K562 (cell line): Measurements from ENCODE around the gene PLEKHN1. TPM values are rescaled to one million over a fixed set of nuclear protein-coding genes. Genes with fewer than 3 reads are reported as not detected.

Source experiments
- CBFA2T3 ChIP-seq: fragments of 450-650 bp; IDR thresholded peaks from 2 replicates; pipeline ENCODE4 v1.6.1; 2017
- CCAR2 ChIP-seq: fragments of 200-400 bp; formaldehyde crosslinking; IDR thresholded peaks from 2 replicates; pipeline ENCODE4 v1.6.1; 2017; ENCODE audit warnings: mild to moderate bottlenecking, low read depth, low read length
- E2F6 ChIP-seq, 2 experiments: IDR thresholded peaks; 2 replicates each; pipeline ENCODE4 v1.6.1; 2011; ENCODE audit warnings: borderline replicate concordance in 1 of 2, control low read depth in 1 of 2, low read depth in 1 of 2, low read length in 1 of 2, mild to moderate bottlenecking in 1 of 2, mixed read lengths in 1 of 2, moderate library complexity in 1 of 2; ENCODE audit not compliant: insufficient read depth in 1 of 2, insufficient read length in 1 of 2, poor library complexity in 1 of 2, severe bottlenecking in 1 of 2; ENCODE audit errors: extremely low read depth in 1 of 2
- HDAC1 ChIP-seq, 2 experiments: fragments of 450-650 bp; IDR thresholded peaks; 2 replicates each; pipeline ENCODE4 v1.6.1; 2016 to 2017; ENCODE audit warnings: inconsistent platforms in 1 of 2, mild to moderate bottlenecking in 1 of 2, moderate library complexity in 1 of 2
- MXD1 ChIP-seq: fragments of 250-450 bp; sonication (Bioruptor Pico); IDR thresholded peaks from 2 replicates; pipeline ENCODE4 v1.8.0; 2021; ENCODE audit warnings: borderline replicate concordance, mild to moderate bottlenecking, moderate library complexity; ENCODE audit not compliant: poor library complexity, severe bottlenecking
- NFIC ChIP-seq: fragments of 450-650 bp; IDR thresholded peaks from 2 replicates; pipeline ENCODE4 v1.6.1; 2017; ENCODE audit warnings: mild to moderate bottlenecking, inconsistent platforms
- NFIX ChIP-seq: fragments of 250-450 bp; sonication (Bioruptor Pico); IDR thresholded peaks from 2 replicates; pipeline ENCODE4 v1.4.0; 2020; ENCODE audit warnings: low read depth, mild to moderate bottlenecking, moderate library complexity
- OTX1 ChIP-seq: fragments of 450-650 bp; formaldehyde crosslinking; IDR thresholded peaks from 2 replicates; pipeline ENCODE4 v1.4.0; 2022; ENCODE audit warnings: mild to moderate bottlenecking
- PHF8 ChIP-seq: fragments of 200-600 bp; sonication (generic); IDR thresholded peaks from 2 replicates; pipeline ENCODE4 v1.6.1; 2012; ENCODE audit warnings: mixed run types, mild to moderate bottlenecking, inconsistent platforms, low read length, moderate library complexity, borderline replicate concordance
- SMAD3 ChIP-seq: fragments of 450-650 bp; formaldehyde crosslinking; conservative IDR thresholded peaks from 2 replicates; pipeline ENCODE4 v1.4.0; 2020; ENCODE audit warnings: mild to moderate bottlenecking
- SOX6 ChIP-seq: fragments of 450-650 bp; IDR thresholded peaks from 2 replicates; pipeline ENCODE4 v1.6.1; 2014; ENCODE audit warnings: mild to moderate bottlenecking
- ZBTB34 ChIP-seq: fragments of 250-450 bp; sonication (Bioruptor Pico); IDR thresholded peaks from 2 replicates; pipeline ENCODE4 v1.8.0; 2021; ENCODE audit warnings: mild to moderate bottlenecking, moderate library complexity
- ZFPM2 ChIP-seq: fragments of 250-450 bp; sonication (Bioruptor Pico); IDR thresholded peaks from 2 replicates; pipeline ENCODE4 v1.5.1; 2022; ENCODE audit warnings: mild to moderate bottlenecking
- ZKSCAN8 ChIP-seq: fragments of 200-800 bp; sonication (Bioruptor generic); IDR thresholded peaks from 2 replicates; pipeline ENCODE4 v1.6.1; 2016; ENCODE audit warnings: missing genetic modification characterization, missing compliant biosample characterization
- ZNF277 ChIP-seq: fragments of 250-450 bp; sonication (Bioruptor Pico); IDR thresholded peaks from 2 replicates; pipeline ENCODE4 v1.8.0; 2022; ENCODE audit warnings: inconsistent platforms, mild to moderate bottlenecking, moderate library complexity, borderline replicate concordance
- ZNF347 ChIP-seq: fragments of 450-650 bp; formaldehyde crosslinking; IDR thresholded peaks from 2 replicates; pipeline ENCODE4 v1.4.0; 2020; ENCODE audit warnings: low read depth, mild to moderate bottlenecking, moderate library complexity
- ZNF398 ChIP-seq: fragments of 250-450 bp; sonication (Bioruptor Pico); IDR thresholded peaks from 2 replicates; pipeline ENCODE4 v1.8.0; 2021; ENCODE audit warnings: moderate library complexity, mild to moderate bottlenecking, inconsistent platforms
- ZNF41 ChIP-seq: fragments of 250-450 bp; sonication (Bioruptor Pico); conservative IDR thresholded peaks from 2 replicates; pipeline ENCODE4 v1.4.0; 2020; ENCODE audit warnings: mild to moderate bottlenecking
- ZNF512 ChIP-seq: IDR thresholded peaks from 2 replicates; pipeline ENCODE4 v1.6.1; 2016; ENCODE audit warnings: missing genetic modification characterization, missing compliant biosample characterization
- polyA plus RNA-seq, 8 experiments: library from polyadenylated mRNA; depleted of rRNA in 4 of 8; stranded (reverse) in 5 of 8; unstranded in 3 of 8; fragments of >200 nt; fragmentation: Nextera tagmentation in 2 of 8; fragmentation: Illumina TruSeq in 1 of 8; extraction: Ambion mirVana in 2 of 8; extraction: Trizol in 1 of 8; gene quantifications; 2 replicates each; pipeline versions ENCODE4 v1.2.1 to v1.2.3, GENCODE V29; 2011 to 2014; ENCODE audit warnings: inconsistent platforms in 1 of 8, missing spikeins in 1 of 8
- total RNA-seq, 7 experiments: library from RNA; depleted of rRNA in 6 of 7; stranded (reverse); fragments of >200 nt in 6 of 7; fragmentation: Illumina TruSeq in 2 of 7; extraction: Trizol in 2 of 7; gene quantifications; 2 replicates each; pipeline versions ENCODE4 v1.2.1 to v1.2.3, GENCODE V29; 2011 to 2021; ENCODE audit warnings: low replicate concordance in 1 of 7

PLEKHN1 gene
- total and polyA plus RNA-seq, 9 of the 15 experiments (the other 6 are each of a cell fraction or from before 2014, with no cell fraction given) = 0.07 to 1.5 (median 0.13) TPM; not detected in 2

GRCh38 chr1:958823-959730 lies 7.2 kb upstream of the PLEKHN1 start, which contains the start of gene NOC2L (continued):
- TF ChIP-seq ZBTB34 (no peak), ZNF41 (CRISPR knock-in tag) (no peak), PHF8 (peak; percentile 89; the same call in 1 of the 2 replicates), SMAD3 (no peak), CCAR2 (no peak), NFIC (no peak), NFIX (CRISPR knock-in tag) (no peak), E2F6 (IDR thresholded peaks at IDR 0.05; ENCODE audit: borderline replicate concordance in 1 of 2, extremely low read depth in 1 of 2, insufficient read depth in 1 of 2, insufficient read length in 1 of 2, low read depth in 1 of 2, low read length in 1 of 2, poor library complexity in 1 of 2, severe bottlenecking in 1 of 2) (peak; percentile 18 to 48), HDAC1 (IDR thresholded peaks at IDR 0.05) (peak in 1 of 2 experiments; percentile 98; a peak in 3 of 4 replicates), ZNF347 (CRISPR knock-in tag) (no peak), ZKSCAN8 (no peak), ZNF512 (no peak), CBFA2T3 (no peak), OTX1 (0 out of 2 replicates have a peak, but pooled peaks have one; percentile 8), ZNF277 (no peak), MXD1 (peak; percentile 71), SOX6 (no peak), ZFPM2 (CRISPR knock-in tag) (no peak), ZNF398 (CRISPR knock-in tag) (no peak)
